ENCODE results near the gene FAF1.
"Not testable (repeated sequence)": the region's sequence is repeated elsewhere in the genome, so short reads cannot be mapped to it uniquely, and the experiment has no call there.

Gene FAF1

GRCh38 chr1:50559421-50559820, 400.6 kb downstream of the FAF1 start:
- no peak for DNase-seq (ENCODE audit: low read depth in 2 of 2)

- DNase-seq (ENCODE audit: low read depth in 2 of 2), result no peak
Observed at GRCh38 chr1:50553921-50554320, 406.1 kb downstream of the FAF1 start.

GRCh38 chr1:50548243-50548642, 411.8 kb downstream of the FAF1 start:
- no peak for DNase-seq (ENCODE audit: low read depth in 2 of 2)

- DNase-seq (ENCODE audit: low read depth in 2 of 2), result no peak
Observed at GRCh38 chr1:50542362-50542761, 417.7 kb downstream of the FAF1 start.

- no peak for DNase-seq (ENCODE audit: low read depth in 2 of 2)
Observed at GRCh38 chr1:50538476-50538875, 421.6 kb downstream of the FAF1 start.

GRCh38 chr1:50531601-50532000, 428.5 kb downstream of the FAF1 start:
- no peak for DNase-seq (ENCODE audit: low read depth in 2 of 2)

GRCh38 chr1:50531027-50531426, 429.0 kb downstream of the FAF1 start:
- no peak for DNase-seq (ENCODE audit: low read depth in 2 of 2)

GRCh38 chr1:50529510-50529909, 430.6 kb downstream of the FAF1 start:
- no peak for DNase-seq (ENCODE audit: low read depth in 2 of 2)

GRCh38 chr1:50527987-50528320, 432.1 kb downstream of the FAF1 start:
- DNase-seq (ENCODE audit: low read depth in 2 of 2), result not testable (repeated sequence)

GRCh38 chr1:50527249-50527986, 432.6 kb downstream of the FAF1 start:
- no peak for DNase-seq (ENCODE audit: low read depth in 2 of 2)

GRCh38 chr1:50526431-50526830, 433.6 kb downstream of the FAF1 start:
- no peak for DNase-seq (ENCODE audit: low read depth in 2 of 2)

GRCh38 chr1:50523548-50523947, 436.5 kb downstream of the FAF1 start:
- DNase-seq (ENCODE audit: low read depth in 2 of 2), result no peak

- no peak for DNase-seq (ENCODE audit: low read depth in 2 of 2)
Observed at GRCh38 chr1:50522691-50523342, 437.2 kb downstream of the FAF1 start.

GRCh38 chr1:50521703-50522102, 438.4 kb downstream of the FAF1 start:
- DNase-seq (ENCODE audit: low read depth in 2 of 2), result no peak

- no peak for DNase-seq (ENCODE audit: low read depth in 2 of 2)
Observed at GRCh38 chr1:50517488-50517887, 442.6 kb downstream of the FAF1 start.

- no peak for DNase-seq (ENCODE audit: low read depth in 2 of 2)
Observed at GRCh38 chr1:50516056-50516455, 444.0 kb downstream of the FAF1 start.

GRCh38 chr1:50508040-50508586, 452.0 kb downstream of the FAF1 start:
- no peak for DNase-seq (ENCODE audit: low read depth in 2 of 2)

- DNase-seq (ENCODE audit: low read depth in 2 of 2), result no peak
Observed at GRCh38 chr1:50505427-50505826, 454.6 kb downstream of the FAF1 start.

GRCh38 chr1:50503515-50503914, 456.6 kb downstream of the FAF1 start:
- no peak for DNase-seq (ENCODE audit: low read depth in 2 of 2)

- DNase-seq (ENCODE audit: low read depth in 2 of 2), result no peak
Observed at GRCh38 chr1:50502147-50502546, 457.9 kb downstream of the FAF1 start.

- no peak for DNase-seq (ENCODE audit: low read depth in 2 of 2)
Observed at GRCh38 chr1:50497007-50497406, 463.1 kb downstream of the FAF1 start.

GRCh38 chr1:50493710-50494109, 466.4 kb downstream of the FAF1 start:
- DNase-seq (ENCODE audit: low read depth in 2 of 2), result no peak

GRCh38 chr1:50492142-50492541, 467.9 kb downstream of the FAF1 start:
- DNase-seq (ENCODE audit: low read depth in 2 of 2), result no peak

All from fibroblast of skin of left quadriceps (primary cell).